Cardiac septum (tissue), 1 donor: ENCODE results near the gene FNBP1L. TPM values are rescaled to one million over a fixed set of nuclear protein-coding genes. Genes with fewer than 3 reads are reported as not detected.

Source experiments
- DNase-seq: peaks from one replicate; pipeline ENCODE4 v3.0.0-alpha.2; 2020; ENCODE audit warnings: low spot score
- intact Hi-C: fragments of 100-400 bp; cut with DNase I; formaldehyde crosslinking; loops from one replicate; pipeline ENCODE4 v1.14.0; 2022
- long read RNA-seq: library from polyadenylated mRNA; unstranded; transcript quantifications from one replicate; pipeline ENCODE4 v2.0.0, GENCODE V29; 2021
- total RNA-seq: library from RNA; stranded (reverse); fragmentation: NEBNext Ultra II Directional; extraction: Animal tissue kit (Norgen Biotek cat#: 25700); gene quantifications from one replicate; pipeline ENCODE4 v1.2.1, GENCODE V29; 2021
- donor health status: DM: no; HTN: no; CAD: no.

Gene FNBP1L
- 13.5 TPM for total RNA-seq
- long read RNA-seq, full-length matches to known transcripts = 11 of 20 reads
- long read RNA-seq, partial matches to known transcripts = 5 of 20 reads
- long read RNA-seq, other reads (novel, unspliced or antisense) = 4 of 20 reads

DNA sequence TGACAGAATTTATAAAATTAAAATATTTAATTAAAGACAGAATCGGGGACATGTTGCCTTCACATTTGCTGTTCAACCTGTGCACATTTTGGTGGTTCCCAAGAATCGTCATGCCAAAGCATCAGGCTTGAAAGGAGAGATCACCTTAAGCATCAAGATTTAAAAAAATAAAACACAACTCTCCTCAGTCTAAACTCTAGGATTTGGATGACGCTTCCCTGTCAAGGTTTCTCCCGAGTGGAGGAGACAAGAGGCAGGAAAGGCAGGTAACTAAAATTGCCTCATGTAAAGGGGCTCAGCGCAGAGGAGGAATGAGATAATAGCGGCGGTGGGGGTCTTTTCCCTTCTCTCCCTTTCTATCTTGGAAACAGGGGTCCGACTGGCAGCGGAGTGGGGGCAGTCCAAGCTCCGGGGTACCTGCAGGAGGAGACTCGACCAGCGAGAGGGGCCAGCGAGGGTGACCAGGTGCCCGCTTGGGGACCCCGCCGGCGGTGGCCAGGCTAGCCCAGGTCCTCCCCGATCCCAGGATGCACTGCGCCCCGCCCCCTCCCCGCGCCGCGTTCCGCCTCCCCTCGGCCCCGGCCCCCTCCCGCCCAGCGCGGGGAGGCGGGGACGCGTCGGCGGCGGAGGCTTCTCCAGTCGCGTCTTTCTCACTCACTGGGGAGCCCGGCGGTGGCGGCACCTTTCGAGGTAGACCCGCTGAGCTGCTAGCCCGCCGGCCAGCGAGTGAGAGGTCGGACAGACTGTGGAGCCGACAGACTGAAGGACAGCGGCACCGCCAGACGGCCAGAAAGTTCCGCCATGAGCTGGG lies at the start of gene FNBP1L:
TSS of gene FNBP1L (plus strand) at position 638 of the 811 bp plus-strand sequence. CDS start at position 802, 164 bp downstream.
- intact Hi-C loops = loop anchor here (5.0 kb wide), 3 partner anchors 100 to 165 kb away; partner anchors contain the start of gene DR1
- peak; percentile 80 for DNase-seq

DNA sequence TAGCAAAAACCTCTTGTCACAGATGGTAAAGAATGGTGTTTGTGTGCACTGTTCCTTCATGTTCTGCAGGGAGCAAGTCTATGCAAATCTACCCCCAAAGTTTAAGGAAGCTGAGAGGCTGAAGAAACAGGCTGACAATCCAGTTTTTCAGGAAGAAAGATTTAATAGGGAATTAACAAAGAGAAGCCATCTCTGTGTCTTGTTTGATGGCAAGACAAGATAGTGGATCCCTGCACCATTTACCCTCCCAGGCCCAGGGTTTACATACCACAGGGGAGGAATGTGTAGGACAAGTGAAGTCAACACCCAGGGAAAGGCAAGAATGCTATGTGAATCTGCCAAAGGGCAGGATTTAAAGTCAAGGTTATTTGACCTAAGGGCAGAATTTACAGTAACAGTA lies 48.1 kb upstream of the FNBP1L start:
- intact Hi-C loops = no loop called here
- no peak for DNase-seq

DNA sequence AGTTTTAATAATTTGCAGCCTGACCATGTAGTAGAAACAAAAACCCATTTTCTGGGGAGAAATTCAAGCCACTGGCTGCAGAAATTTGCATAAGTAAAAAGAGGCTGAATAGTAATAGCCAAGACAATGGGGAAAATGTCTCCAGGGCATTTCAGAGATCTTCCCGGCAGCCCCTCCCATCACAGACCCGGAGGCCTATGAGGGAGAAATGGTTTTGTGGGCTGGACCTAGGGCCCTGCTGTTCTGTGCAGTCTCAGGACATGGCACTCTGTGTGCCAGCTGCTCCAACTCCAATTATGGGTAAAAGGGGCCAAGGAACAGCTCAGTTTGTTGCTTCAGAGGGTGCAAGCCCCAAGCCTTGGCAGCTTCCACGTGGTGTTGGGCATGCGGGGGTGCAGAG lies 39.7 kb upstream of the FNBP1L start:
- no peak for DNase-seq
- intact Hi-C loops = no loop called here

GRCh38 chr1:93411000-93411399 lies 36.9 kb upstream of the FNBP1L start:
- intact Hi-C loops = no loop called here
- no peak for DNase-seq

DNA sequence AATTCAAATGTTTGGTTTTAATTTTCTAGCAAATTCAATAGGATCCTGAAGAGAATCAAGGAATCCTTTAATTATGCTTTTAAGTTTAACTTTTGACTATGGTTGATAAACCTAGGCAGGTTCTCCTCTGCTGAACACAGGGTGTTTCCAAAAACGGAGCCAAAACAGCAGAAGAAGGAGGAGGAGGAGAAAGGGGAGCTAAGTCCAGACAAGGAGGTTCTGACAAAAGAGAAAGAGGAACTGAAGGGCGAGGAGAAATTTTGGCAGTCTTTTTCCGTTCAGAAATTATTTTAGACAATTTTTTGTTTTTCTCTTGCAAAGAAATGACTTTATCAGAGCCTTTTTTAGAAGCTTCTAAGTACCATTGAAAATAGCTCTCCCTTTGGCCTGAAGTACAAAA lies 33.2 kb upstream of the FNBP1L start:
- intact Hi-C loops = no loop called here

DNA sequence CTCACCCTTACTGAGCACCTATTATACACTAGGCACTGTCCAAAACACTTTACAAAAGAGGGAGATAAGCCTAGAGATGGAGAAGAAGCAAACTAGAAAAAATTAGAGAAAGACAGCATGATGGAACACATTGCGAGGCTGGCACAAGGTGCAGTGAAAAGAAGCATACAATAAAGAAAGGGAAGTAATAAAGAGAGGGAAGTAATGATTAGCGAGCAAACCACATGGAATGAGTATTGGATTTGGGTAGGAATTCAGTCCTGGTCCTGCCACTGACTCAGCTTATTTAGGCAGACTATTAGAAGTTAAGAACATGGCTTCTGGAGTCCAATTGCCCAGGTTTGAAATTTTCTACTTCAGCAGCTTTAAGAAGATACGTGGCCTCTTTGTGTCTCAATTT lies 32.6 kb upstream of the FNBP1L start:
- DNase-seq = no peak
- intact Hi-C loops = no loop called here

More for the DNA sequence above, 33.2 kb upstream of the FNBP1L start:
- DNase-seq = no peak

GRCh38 chr1:93416183-93416582 lies 31.7 kb upstream of the FNBP1L start:
- no peak for DNase-seq
- intact Hi-C loops = no loop called here

- DNase-seq = no peak
- intact Hi-C loops = no loop called here
Observed at GRCh38 chr1:93419344-93419743, 28.6 kb upstream of the FNBP1L start.

GRCh38 chr1:93420400-93420799 lies 27.5 kb upstream of the FNBP1L start:
- intact Hi-C loops = no loop called here
- DNase-seq = no peak

DNA sequence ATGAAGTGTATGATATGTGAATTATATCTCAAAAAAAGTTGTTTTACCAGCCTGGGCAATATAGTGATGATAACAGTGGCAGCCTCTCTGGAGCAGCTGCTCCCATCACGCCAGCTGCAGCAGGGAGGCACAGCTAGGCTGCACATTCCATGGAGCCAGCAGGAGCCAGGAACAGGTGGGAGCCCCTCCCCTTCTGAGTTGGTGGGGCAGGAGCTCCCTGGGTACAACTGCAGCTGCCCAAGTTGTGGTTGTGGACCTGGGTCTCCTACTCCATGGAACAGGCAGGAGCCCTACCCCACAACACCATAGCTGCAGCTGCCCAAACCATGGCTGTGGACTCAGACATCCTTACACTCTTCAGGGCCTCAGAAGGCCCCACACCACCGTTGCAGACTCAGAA lies 21.7 kb upstream of the FNBP1L start:
- intact Hi-C loops = no loop called here

DNA sequence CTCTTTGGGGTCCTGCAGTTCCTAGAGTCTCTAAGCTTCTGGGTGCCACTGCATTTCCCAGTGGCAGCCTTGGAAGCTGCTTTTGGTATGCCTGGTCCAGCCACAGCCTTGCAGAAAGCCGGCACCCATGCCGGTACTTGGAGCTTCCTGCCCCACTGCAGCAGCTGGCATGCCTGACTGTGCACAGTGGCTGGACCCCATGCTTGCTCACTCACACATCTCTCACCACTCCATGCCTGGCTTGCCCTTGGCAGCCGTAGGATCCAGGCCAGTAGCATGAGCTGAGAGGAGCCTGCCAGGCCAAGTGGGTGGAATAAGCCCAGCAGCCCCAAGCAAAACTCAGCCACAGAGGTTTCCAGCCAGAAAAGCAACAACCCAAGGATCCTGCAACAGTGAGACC lies 20.3 kb upstream of the FNBP1L start:
- intact Hi-C loops = no loop called here
- DNase-seq = no peak

More for the DNA sequence above, 21.7 kb upstream of the FNBP1L start:
- no peak for DNase-seq

DNA sequence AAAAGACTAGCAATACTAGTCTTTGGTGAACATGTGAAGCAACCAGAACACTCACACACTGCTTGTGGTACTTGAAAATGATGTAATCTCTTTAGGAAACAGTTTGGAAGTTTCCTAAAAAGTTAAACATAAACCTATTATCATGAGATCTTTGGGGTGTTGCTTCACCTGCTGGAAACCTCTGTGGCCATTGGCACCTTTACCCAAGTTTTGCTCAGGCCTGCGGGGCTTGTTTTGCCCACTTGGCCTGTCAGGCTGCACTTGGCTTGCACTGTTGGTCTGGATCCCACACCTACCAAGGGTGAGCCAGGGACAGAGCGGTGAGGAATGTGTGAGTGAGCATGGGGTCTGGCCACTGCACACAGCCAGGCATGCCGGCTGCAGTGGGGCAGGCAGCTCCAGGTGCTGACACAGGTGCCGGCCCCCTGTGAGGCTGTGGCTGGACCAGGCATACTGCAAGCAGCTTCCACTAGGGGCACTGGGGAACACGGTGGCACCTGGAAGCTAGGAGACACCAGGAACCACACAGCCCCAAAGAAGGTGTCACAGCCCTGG lies 14.4 kb upstream of the FNBP1L start:
- intact Hi-C loops = loop anchor here (5.0 kb wide), 1 partner anchor 126 kb away; no protein-coding TSS in a partner anchor
- DNase-seq = peak; percentile 70

- peak; percentile 54 for DNase-seq
- intact Hi-C loops = loop anchor here (5.0 kb wide), 1 partner anchor 127 kb away; no protein-coding TSS in a partner anchor
Observed at GRCh38 chr1:93434088-93434487, 13.8 kb upstream of the FNBP1L start.

GRCh38 chr1:93434987-93435386 lies 12.9 kb upstream of the FNBP1L start:
- intact Hi-C loops = loop anchor here (5.0 kb wide), 1 partner anchor 128 kb away; no protein-coding TSS in a partner anchor
- DNase-seq = peak; percentile 67

GRCh38 chr1:93435443-93435842 lies 12.5 kb upstream of the FNBP1L start:
- no peak for DNase-seq
- intact Hi-C loops = no loop called here

DNA sequence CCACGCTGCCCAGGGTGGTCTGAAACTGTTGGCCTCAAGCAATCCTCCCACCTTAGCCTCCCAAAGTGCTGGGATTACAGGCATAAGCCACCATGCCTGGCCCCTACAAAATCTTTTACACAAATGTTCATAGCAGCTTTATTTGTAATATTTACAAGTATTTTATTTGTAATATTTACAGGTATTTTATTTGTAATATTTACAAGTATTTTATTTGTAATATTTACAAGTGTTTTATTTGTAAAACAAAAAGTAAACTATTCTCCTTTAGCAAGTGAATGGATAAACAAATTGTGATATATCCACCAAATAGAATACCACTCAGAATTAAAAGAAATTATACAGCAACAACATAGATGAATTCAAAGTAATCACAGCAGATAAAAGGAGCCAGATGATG lies 11.4 kb upstream of the FNBP1L start:
- DNase-seq = no peak
- intact Hi-C loops = loop anchor here (2.0 kb wide), 1 partner anchor 376 kb away; no protein-coding TSS in a partner anchor

DNA sequence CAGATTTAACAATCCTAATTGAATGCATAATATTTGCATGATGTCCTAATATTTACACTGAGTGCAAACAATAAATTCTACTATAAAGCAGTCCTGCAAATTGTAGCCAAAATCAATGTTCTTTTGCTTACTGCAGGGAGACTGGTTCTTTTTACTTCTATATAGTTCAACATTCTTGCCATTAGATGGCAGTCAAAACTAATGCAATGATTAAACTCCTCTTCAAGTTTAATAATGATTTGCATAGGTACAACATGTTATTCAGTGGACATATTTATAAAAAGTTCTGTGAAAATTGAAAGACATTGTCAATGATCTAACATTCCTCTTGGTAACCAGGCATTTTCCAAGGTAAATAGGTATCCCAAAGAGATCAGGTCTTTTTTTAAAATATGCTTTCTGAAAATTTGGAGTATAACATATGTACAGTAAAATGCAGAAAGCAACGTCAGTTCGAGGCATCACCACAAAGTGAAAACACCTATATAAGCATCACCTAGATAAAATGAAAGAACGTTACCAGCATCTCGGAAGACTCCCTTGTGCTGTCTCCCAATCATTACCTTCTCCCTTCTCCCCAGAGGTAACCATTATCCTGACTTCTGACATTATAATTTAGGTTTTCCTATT lies 9.8 kb upstream of the FNBP1L start:
- DNase-seq = no peak

GRCh38 chr1:93438716-93439115 lies 9.2 kb upstream of the FNBP1L start:
- intact Hi-C loops = loop anchor here (2.0 kb wide), 1 partner anchor 408 kb away; no protein-coding TSS in a partner anchor

More for the DNA sequence above, 9.8 kb upstream of the FNBP1L start:
- intact Hi-C loops = loop anchor here (2.0 kb wide), 2 partner anchors 375 to 409 kb away; no protein-coding TSS in a partner anchor

GRCh38 chr1:93440272-93440671 lies 7.6 kb upstream of the FNBP1L start:
- intact Hi-C loops = loop anchor here (2.0 kb wide), 1 partner anchor 189 kb away; no protein-coding TSS in a partner anchor
- no peak for DNase-seq

More at GRCh38 chr1:93438716-93439115, 9.2 kb upstream of the FNBP1L start:
- DNase-seq = no peak

- intact Hi-C loops = loop anchor here (2.0 kb wide), 1 partner anchor 188 kb away; no protein-coding TSS in a partner anchor
- no peak for DNase-seq
Observed at GRCh38 chr1:93440706-93441105, 7.2 kb upstream of the FNBP1L start.
